GM12878 (cell line): ENCODE results near the gene TBX15. TPM values are rescaled to one million over a fixed set of nuclear protein-coding genes. Genes with fewer than 3 reads are reported as not detected.

Experiments
- ATAC-seq: fragments of 200-7000 bp; cut with Tn5 transposase; 3 replicates; pipeline ENCODE4 v1.9.1; 2020; ENCODE audit warnings: mild to moderate bottlenecking, moderate library complexity
- BruUV-seq: library from RNA; stranded (reverse); fragments of 400-500 nt; replicated peaks from 2 replicates; lab custom pipeline; 2021; lab: Mats Ljungman, UMichigan
- CTCF ChIA-PET: fragments of 300-600 bp; sonication (Branson Sonifier 250); formaldehyde crosslinking; extraction: SDS; loops from one replicate; lab custom pipeline; 2021; ENCODE audit warnings: inconsistent platforms; lab: Yijun Ruan, JAX
- POLR2A ChIA-PET: fragments of 350-600 bp; formaldehyde crosslinking; extraction: SDS; loops from one replicate; lab custom pipeline; 2021; ENCODE audit warnings: inconsistent platforms; lab: Charles Lee
- RAD21 ChIA-PET: fragments of 300-600 bp; sonication (Branson Sonifier 250); formaldehyde crosslinking; loops from one replicate; lab custom pipeline; 2023; ENCODE audit warnings: antibody characterized with exemption; ENCODE audit not compliant: unreplicated experiment; lab: Charles Lee
- SMC1A ChIA-PET: fragments of 300-600 bp; sonication (Branson Sonifier 250); formaldehyde crosslinking; loops from one replicate; lab custom pipeline; 2023; ENCODE audit not compliant: unreplicated experiment, uncharacterized antibody; lab: Charles Lee
- DNase-seq: peaks from one replicate; pipeline ENCODE4 v3.0.0-alpha.2; 2011; ENCODE audit warnings: low read depth, low spot score
- FAIRE-seq: peaks from 3 replicates; lab custom pipeline; 2011; peaks lifted over from hg19 to GRCh38; lab: Jason Lieb, UNC
- H2AFZ ChIP-seq: 2 replicates; pipeline ENCODE4 v1.6.0; 2011; ENCODE audit warnings: low read depth, low read length, control low read depth; ENCODE audit not compliant: control insufficient read depth
- H3K27ac ChIP-seq: 2 replicates; pipeline ENCODE4 v1.5.1; 2011; ENCODE audit warnings: control low read depth; ENCODE audit not compliant: control insufficient read depth, insufficient read depth
- H3K27me3 ChIP-seq, 2 experiments: replicated peaks in 1 of 2; 2 replicates each; pipeline versions ENCODE4 v1.6.0 to v1.6.1; 2011; ENCODE audit warnings: low read length in 1 of 2; ENCODE audit not compliant: control insufficient read depth in 2 of 2, insufficient read depth in 2 of 2
- H3K36me3 ChIP-seq, 2 experiments: 2 replicates each; pipeline ENCODE4 v1.5.1; 2011; ENCODE audit warnings: low read length in 1 of 2; ENCODE audit not compliant: control insufficient read depth in 2 of 2, insufficient read depth in 2 of 2
- H3K4me1 ChIP-seq: 2 replicates; pipeline ENCODE4 v1.6.1; 2011; ENCODE audit warnings: mild to moderate bottlenecking, low read length, moderate library complexity, mixed read lengths; ENCODE audit not compliant: control insufficient read depth, insufficient read depth
- H3K4me2 ChIP-seq: 2 replicates; pipeline ENCODE4 v1.6.0; 2011; ENCODE audit warnings: control low read depth; ENCODE audit not compliant: control insufficient read depth, insufficient read depth
- H3K4me3 ChIP-seq: fragments of 200-600 bp; sonication (generic); 2 replicates; pipeline ENCODE4 v1.5.1; 2016
- H3K79me2 ChIP-seq: 2 replicates; pipeline ENCODE4 v1.6.0; 2011; ENCODE audit warnings: low read length; ENCODE audit not compliant: control insufficient read depth, insufficient read depth
- H3K9ac ChIP-seq: 2 replicates; pipeline ENCODE4 v1.8.0; 2011; ENCODE audit warnings: low read length, control low read depth, mixed read lengths; ENCODE audit not compliant: control insufficient read depth, insufficient read depth
- H3K9me3 ChIP-seq: replicated peaks from 3 replicates; pipeline ENCODE4 v1.5.1; 2011; ENCODE audit warnings: mild to moderate bottlenecking, low read length; ENCODE audit not compliant: control insufficient read depth, insufficient read depth
- H4K20me1 ChIP-seq: 2 replicates; pipeline ENCODE4 v1.6.0; 2011; ENCODE audit not compliant: control insufficient read depth, insufficient read depth
- ATF3 ChIP-seq: IDR thresholded peaks from 2 replicates; pipeline ENCODE4 v1.6.1; 2011; ENCODE audit warnings: low read depth, mild to moderate bottlenecking, low read length, moderate library complexity, borderline replicate concordance; ENCODE audit errors: extremely low read depth
- BACH1 ChIP-seq: fragments of 450-650 bp; IDR thresholded peaks from 2 replicates; pipeline ENCODE4 v1.6.1; 2017; ENCODE audit warnings: mild to moderate bottlenecking, borderline replicate concordance
- CBX3 ChIP-seq: fragments of 200-600 bp; sonication (generic); IDR thresholded peaks from 2 replicates; pipeline ENCODE4 v1.6.1; 2016; ENCODE audit warnings: low read depth, borderline replicate concordance
- CEBPB ChIP-seq, 2 experiments: fragments of 150-350 bp in 1 of 2; IDR thresholded peaks; 2 replicates each; pipeline ENCODE4 v1.6.1; 2012 to 2014; ENCODE audit warnings: low read depth in 2 of 2, low read length in 2 of 2, borderline replicate concordance in 1 of 2, inconsistent platforms in 1 of 2
- HSF1 ChIP-seq: fragments of 150-350 bp; IDR thresholded peaks from 2 replicates; pipeline ENCODE4 v1.6.1; 2014; ENCODE audit warnings: mild to moderate bottlenecking, low read depth, low read length
- MYC ChIP-seq: IDR thresholded peaks from 2 replicates; pipeline ENCODE4 v1.6.1; 2011; ENCODE audit warnings: mild to moderate bottlenecking, low read length, moderate library complexity, inconsistent platforms; ENCODE audit not compliant: insufficient read depth, insufficient replicate concordance, insufficient read length, severe bottlenecking
- RAD21 ChIP-seq: IDR thresholded peaks from 2 replicates; pipeline ENCODE4 v1.6.1; 2011; ENCODE audit warnings: mild to moderate bottlenecking, low read depth, low read length, moderate library complexity; ENCODE audit not compliant: insufficient read depth
- RCOR1 ChIP-seq: conservative IDR thresholded peaks from 2 replicates; pipeline ENCODE4 v1.6.1; 2012; ENCODE audit warnings: low read depth, low read length, improper control_type of control experiment
- SIN3A ChIP-seq: IDR thresholded peaks from 2 replicates; pipeline ENCODE4 v1.6.1; 2012; ENCODE audit warnings: low read depth, low read length, improper control_type of control experiment
- ZNF687 ChIP-seq: fragments of 450-650 bp; IDR thresholded peaks from 2 replicates; pipeline ENCODE4 v1.6.1; 2017; ENCODE audit warnings: mild to moderate bottlenecking, moderate library complexity
- ZZZ3 ChIP-seq: IDR thresholded peaks from 2 replicates; pipeline ENCODE4 v1.6.1; 2011; ENCODE audit warnings: low read depth; ENCODE audit not compliant: control insufficient read depth, insufficient read length
- WGBS: methylation state at CpG from one replicate; pipeline ENCODE4 v1.1.6; 2016; ENCODE audit warnings: low lambda C conversion rate; ENCODE audit not compliant: insufficient replicate concordance, insufficient coverage; ENCODE audit errors: missing lambda C conversion rate; 5-methylcytosine and 5-hydroxymethylcytosine counted together
- in situ Hi-C: fragments of 300-500 bp; cut with MboI; formaldehyde crosslinking; loops from 9 replicates; pipeline ENCODE4 v1.14.3; 2018; ENCODE audit warnings: mixed read lengths
- intact Hi-C: fragments of 100-400 bp; cut with micrococcal nuclease; formaldehyde crosslinking; loops from one replicate; pipeline ENCODE4 v1.14.2; 2022; ENCODE audit not compliant: unreplicated experiment
- polyA plus RNA-seq, 11 experiments: library from polyadenylated mRNA; depleted of rRNA in 4 of 11; unstranded in 6 of 11; stranded (reverse) in 5 of 11; fragments of >200 nt; fragmentation: Nextera tagmentation in 4 of 11; fragmentation: Illumina TruSeq in 1 of 11; extraction: Ambion mirVana in 4 of 11; extraction: Trizol in 1 of 11; gene quantifications; 1 replicate in 1 of 11; 2 replicates in 10 of 11; pipeline versions ENCODE4 v1.2.1 to v1.2.3, GENCODE V29; 2011 to 2016; ENCODE audit warnings: inconsistent platforms in 2 of 11, missing spikeins in 2 of 11, low read depth in 1 of 11
- total RNA-seq, 4 experiments: library from RNA; depleted of rRNA in 3 of 4; stranded (reverse); fragments of >200 nt in 3 of 4; fragmentation: Illumina TruSeq in 1 of 4; extraction: Trizol in 1 of 4; gene quantifications; 2 replicates each; pipeline versions ENCODE4 v1.2.1 to v1.2.3, GENCODE V29; 2013 to 2021

TBX15 gene
- total and polyA plus RNA-seq, 10 of the 15 experiments (the other 5 are each of a cell fraction or from before 2014, with no cell fraction given), result 0.64 to 9.4 (median 0.99) TPM

GRCh38 chr1:118912574-118912973 lies 75.6 kb downstream of the TBX15 start (continued):
- TF ChIP-seq ZNF687, result peak; percentile 42; the same call in 1 of the 2 replicates

- no peak overlapping the region for H3K9ac ChIP-seq
- CTCF ChIA-PET, result no interaction called here
- 2% methylated on average over 2 of the region's 2 CpGs for WGBS
- in situ Hi-C loops, result loop anchor here (5.0 kb wide), 1 partner anchor 51 kb away; no protein-coding TSS in a partner anchor
- no peaks in the 10 kb centered on the region for H3K79me2 ChIP-seq
- no peaks in the 10 kb centered on the region; the same call in 2 of the 3 replicates for H3K9me3 ChIP-seq
- SMC1A ChIA-PET, result interaction anchor here (2.2 kb wide), 1 partner anchor 16 kb away, joined by 8 read pairs; no protein-coding TSS in a partner anchor
- H3K4me2 ChIP-seq, result no peak overlapping the region
- no peaks in the 10 kb centered on the region for H4K20me1 ChIP-seq
- FAIRE-seq (no peak), ATAC-seq (0 out of 3 replicates have a peak, but pooled peaks have one; percentile 7), DNase-seq (no peak)
- POLR2A ChIA-PET, result interaction anchor here (0.6 to 1.1 kb wide), 2 partner anchors 13 to 31 kb away, joined by 3 read pairs; no protein-coding TSS in a partner anchor
- BruUV-seq, result no TSS peak
- no peaks in the 10 kb centered on the region for H3K36me3 ChIP-seq
- intact Hi-C loops, result loop anchor here (5.0 kb wide), 1 partner anchor 96 kb away; no protein-coding TSS in a partner anchor
- H2AFZ ChIP-seq, result no peak overlapping the region
- no peak overlapping the region for H3K27ac ChIP-seq
- H3K4me1 ChIP-seq, result no peaks in the 10 kb centered on the region
- no peak overlapping the region for H3K4me3 ChIP-seq
- no peaks in the 10 kb centered on the region for H3K27me3 ChIP-seq
- RAD21 ChIA-PET, result no interaction called here
- TF ChIP-seq ZZZ3 (no peak), ZNF687 (no peak), SIN3A (no peak), ATF3 (no peak), CBX3 (no peak), RAD21 (no peak), BACH1 (no peak), CEBPB (IDR thresholded peaks at IDR 0.05; ENCODE audit: borderline replicate concordance in 1 of 2, low read depth in 2 of 2, low read length in 2 of 2) (no peak), HSF1 (no peak), MYC (no peak), RCOR1 (no peak)
Measured at GRCh38 chr1:118911571-118911970, 76.6 kb downstream of the TBX15 start.
